ENCODE results near the gene COX7A2.

The COX7A2 gene

GRCh38 chr6:75196081-75196687, 47.4 kb downstream of the COX7A2 start:
- no peak for DNase-seq

GRCh38 chr6:75188221-75188925, 55.2 kb downstream of the COX7A2 start:
- no peak for DNase-seq

Data from CD4-positive, alpha-beta T cell treated with Interleukin-15 for 1 hour (primary cell).